Measurements from ENCODE around the gene HELZ.

GRCh38 chr17:67232441-67232840 is 12.6 kb downstream of the HELZ start:
- TF ChIP-seq TAF1 (IDR thresholded peaks at IDR 0.05; ENCODE audit: borderline replicate concordance, low read depth, low read length): no peak
- TF ChIP-seq POLR2A (IDR thresholded peaks at IDR 0.05; ENCODE audit: low read depth, low read length): no peak

All from GM12892 (cell line).